Suppressor macrophage treated with lipopolysaccharide for 4 hours (primary cell): ENCODE results near the gene WDR5B.
"Not testable (repeated sequence)": the region's sequence is repeated elsewhere in the genome, so short reads cannot be mapped to it uniquely, and the experiment has no call there.

Experiments used
- DNase-seq: peaks from one replicate; pipeline ENCODE4 v3.0.0-alpha.2; 2020

Gene WDR5B

DNA sequence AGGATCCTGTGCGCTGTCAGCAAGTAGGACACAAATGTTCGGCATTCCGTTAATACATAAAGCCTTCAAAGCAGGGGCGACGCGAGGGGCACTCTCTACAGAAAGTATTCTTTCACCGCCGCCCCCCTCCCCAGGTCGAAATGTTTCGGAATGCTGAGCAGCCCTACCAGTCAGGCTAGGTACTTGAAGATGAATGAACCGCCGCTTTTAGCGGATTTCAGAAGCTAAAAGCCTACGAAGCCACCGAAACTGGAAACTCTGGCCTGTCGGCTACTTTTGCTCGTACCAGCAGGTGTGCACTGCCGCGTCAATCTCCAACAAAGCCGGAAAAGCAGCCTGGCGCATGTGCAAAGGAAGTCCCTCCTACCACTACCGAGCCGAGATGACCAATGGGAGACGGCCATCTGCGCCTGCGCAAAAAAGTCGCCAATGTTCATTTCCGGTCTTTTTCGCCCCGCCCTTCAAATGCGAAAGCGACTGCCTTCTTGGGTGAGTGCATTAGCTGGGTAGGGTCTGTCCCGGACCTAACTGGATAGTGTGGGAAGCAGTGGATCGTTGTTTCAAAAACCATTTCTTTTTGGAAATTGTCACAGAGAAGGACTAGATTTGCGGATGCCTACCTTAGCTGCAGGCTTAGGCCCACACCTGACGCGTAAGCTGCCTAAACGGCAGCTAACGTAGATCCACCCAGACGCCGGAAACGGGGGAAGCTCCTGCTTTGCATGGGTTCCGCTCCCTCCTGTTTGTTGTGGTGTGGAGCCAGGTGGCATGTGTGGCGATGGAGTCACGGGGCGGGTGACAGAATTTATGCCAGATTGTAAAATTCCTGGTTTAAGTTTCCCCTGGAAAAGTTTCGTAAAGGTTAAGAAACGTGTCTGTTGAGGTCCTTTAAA, at the start of gene WDR5B:
Gene WDR5B (minus strand): TSS at position 301 of the 893 bp plus-strand sequence. CDS start 534 bp downstream, outside the sequence.
- DNase-seq = peak; percentile 99

DNA sequence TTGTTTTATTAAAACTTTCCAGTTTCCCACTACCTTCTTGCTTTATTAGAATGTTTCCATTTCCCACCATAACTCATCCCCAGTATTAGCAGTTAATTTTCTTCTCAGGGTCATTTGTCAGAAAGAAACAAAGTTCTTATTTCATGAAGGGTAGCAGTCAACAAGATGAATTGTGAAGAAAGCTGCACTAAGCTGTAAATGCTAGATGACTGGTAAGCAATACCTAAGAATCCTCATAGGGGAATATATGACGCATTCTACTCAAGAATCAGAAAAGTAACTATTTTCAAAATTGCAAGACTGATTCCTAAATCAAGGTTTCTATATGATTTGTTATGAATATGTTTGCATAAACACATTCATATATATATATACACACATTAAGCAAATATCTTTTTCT, 48.8 kb upstream of the WDR5B start:
- DNase-seq = no peak

DNA sequence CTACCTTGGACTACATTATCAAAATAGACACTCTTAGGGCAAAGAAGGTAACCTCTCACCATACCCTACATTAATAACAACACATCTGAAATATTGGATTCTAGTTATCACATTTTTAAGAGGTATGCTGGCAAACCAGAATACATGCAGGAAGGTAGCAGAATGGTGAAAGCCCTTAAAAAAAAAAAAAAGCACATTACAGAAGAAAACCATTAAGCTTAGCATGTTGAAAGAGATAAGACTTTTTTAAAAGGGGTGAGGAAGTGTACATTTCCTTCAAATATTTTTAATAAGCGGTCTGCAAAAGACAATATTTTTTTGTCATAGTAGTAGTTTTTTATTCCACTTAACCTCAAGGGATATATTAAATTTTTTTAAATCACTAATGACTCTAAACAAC, 46.5 kb upstream of the WDR5B start:
- no peak for DNase-seq

- DNase-seq = no peak
Observed at GRCh38 chr3:122461806-122462205, 45.9 kb upstream of the WDR5B start.

DNA sequence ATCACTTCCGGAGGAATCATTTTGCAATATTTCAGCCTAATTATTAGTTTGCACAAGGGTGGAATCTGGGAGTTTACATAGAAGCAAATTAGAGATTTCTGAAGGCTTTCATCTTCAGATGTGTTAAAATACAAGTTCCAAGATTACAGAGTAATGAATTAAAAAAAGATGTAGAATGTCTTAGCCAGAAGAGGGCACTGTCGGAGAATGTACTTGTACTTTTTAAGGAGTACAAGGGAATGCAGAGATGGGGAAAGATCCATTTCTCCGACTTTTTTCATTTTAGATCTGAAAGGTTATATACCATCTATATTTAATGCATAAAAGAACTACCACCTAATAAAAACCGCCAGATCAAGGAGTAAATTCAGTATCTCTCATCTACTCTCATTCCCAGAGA, 43.1 kb upstream of the WDR5B start:
- DNase-seq = peak; percentile 43

DNA sequence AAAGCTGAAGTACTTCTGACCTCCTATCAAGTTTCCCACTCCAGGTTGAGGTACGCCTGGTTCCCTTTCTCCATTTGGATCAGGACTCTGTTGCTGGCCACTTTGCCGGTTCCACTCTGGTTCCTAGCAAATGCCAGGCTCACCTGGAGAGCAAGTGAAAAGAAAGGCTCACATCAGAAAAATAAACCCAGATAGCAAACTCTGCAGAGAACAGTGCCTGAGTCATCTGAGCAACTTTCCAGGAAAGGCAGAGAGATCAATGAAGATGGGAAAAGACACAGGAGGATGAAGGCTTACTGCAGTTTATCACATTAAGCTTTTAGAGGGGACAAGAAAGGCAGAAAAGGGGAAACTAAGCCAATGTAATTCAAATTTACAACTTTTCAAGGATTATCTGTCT, 41.8 kb upstream of the WDR5B start:
- no peak for DNase-seq

- DNase-seq = no peak
Observed at GRCh38 chr3:122456074-122456473, 40.2 kb upstream of the WDR5B start.

DNA sequence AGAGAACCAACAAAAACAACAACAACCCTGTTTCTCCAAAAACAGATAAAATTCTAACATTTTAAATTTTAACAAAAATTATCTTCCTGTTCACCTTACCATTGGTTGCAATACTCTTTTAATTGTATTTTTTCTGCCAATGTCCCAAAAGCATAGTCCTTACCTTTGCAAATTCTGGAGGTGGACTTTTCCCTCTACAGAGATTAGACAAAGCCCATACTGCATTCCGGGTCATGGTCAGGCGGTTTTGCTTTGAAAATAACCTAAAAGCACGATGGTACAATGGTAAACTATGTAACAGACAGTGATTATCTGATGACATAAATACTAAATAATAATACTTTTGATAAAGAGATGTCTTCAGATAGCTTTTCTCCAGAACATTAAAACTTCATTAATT, 35.5 kb upstream of the WDR5B start:
- DNase-seq = no peak

DNA sequence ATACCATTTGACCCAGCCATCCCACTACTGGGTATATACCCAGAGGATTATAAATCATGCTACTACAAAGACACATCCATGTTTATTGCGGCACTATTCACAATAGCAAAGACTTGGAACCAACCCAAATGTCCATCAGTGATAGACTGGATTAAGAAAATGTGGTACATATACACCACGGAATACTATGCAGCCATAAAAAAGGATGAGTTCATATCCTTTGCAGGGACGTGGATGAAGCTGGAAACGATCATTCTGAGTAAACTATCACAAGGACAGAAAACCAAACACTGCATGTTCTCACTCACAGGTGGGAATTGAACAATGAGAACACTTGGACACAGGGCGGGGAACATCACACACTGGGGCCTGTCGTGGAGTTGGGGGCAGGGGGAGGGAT, 32.4 kb upstream of the WDR5B start:
- DNase-seq = not testable (repeated sequence)

- DNase-seq = not testable (repeated sequence)
Observed at GRCh38 chr3:122444491-122444887, 28.6 kb upstream of the WDR5B start.

GRCh38 chr3:122443762-122444490, 28.1 kb upstream of the WDR5B start:
- DNase-seq = not testable (repeated sequence)

- no peak for DNase-seq
Observed at GRCh38 chr3:122443090-122443489, 27.2 kb upstream of the WDR5B start.

DNA sequence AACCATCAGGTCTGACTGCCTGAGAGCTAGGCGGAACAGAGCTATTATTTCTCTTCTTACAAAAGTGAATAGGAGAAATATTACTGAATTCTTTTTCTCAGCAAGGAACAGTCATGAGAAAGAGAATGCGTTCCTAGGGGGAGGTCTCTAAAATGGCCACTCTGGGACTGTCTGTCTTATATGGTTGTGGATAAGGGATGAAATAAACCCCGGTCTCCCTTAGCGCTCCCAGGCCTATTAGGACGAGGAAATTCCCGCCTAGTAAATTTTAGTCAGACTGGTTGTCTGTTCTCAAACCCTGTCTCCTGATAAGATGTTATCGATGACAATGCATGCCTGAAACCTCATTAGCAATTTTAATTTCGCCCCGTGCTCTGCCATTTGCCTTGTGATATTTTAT, 20.1 kb upstream of the WDR5B start:
- no peak for DNase-seq

DNA sequence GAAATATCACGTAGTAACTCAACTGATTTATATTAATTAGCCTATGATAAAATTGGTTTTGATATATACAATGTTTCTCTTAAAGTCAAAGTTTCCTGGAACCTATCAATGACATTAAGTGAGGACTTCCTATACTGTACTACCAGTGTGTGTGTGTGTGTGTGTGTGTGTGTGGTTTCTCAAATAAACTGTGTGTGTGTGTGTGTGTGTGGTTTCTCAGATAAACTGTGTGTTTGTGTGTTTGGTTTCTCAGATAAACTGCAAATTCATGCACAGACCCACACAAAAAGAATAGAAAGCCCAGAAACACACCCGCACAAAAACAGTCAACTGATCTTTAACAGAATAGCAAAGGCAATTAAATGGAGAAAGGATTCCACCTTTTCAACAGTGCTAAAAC, 14.5 kb upstream of the WDR5B start:
- DNase-seq = no peak

DNA sequence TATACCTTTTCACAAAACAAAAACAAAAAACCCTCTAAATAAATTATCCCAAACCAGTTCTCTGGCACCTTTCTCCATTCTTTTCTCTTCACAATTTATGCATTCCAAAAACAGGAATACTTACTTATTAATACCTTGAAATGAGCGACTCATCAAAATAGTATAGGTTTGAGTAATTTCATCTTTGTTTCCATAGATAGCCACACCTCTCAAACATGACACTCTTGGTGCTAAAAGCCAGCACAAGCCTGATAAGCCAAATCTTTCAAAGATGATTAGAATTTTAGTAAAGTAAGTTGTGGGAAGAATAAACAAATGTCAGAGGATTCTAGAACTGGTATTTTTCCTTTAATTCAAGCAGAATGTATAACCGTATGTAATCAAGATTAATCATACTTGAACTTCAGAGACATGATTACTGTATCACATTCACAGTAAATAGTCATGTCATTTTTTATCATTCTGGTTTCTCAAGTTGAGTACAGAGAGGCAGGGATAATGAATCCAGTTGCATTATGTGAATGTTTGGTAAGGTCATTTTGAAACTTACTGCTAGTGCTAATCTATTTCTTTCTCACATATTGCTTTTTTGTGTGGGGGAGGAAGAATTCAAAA, 12.1 kb upstream of the WDR5B start:
- no peak for DNase-seq

DNA sequence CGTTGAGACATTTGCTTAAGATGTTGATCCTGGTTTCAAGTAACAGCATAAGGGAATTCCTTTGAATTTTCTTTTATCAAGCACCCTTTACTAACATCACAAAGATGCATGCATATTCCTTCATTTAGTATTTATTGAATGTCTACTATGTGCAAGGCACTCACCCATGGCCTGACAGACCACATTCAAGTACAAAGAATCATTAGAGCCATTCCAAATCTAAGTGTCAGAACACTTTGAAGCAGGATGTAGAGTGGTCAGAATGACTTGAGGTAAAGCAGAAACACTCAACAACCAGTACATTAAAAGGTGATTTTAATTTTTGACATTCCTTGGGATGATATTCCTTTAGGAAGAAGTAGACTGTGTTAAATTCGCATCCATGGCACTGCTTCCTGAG, 6.0 kb upstream of the WDR5B start:
- DNase-seq = no peak

DNA sequence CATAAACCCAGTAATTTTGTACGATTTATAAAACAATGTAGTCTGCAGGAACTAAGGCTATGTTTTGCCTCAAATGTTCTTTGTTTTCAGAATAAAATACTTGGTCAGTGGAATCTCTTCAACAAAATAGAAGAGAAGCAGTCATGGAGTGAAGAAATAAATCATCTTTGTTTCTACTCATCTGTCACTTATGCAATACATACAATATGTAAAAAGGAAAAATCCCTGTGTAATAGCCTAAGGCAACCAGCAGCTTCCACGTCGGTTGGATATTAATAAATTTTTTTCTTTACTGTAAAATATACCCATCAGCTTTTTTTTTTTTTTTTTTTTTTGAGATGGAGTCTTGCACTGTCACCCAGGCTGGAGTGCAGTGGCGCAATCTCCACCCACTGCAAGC, 5.2 kb upstream of the WDR5B start:
- DNase-seq = peak; percentile 11

- no peak for DNase-seq
Observed at GRCh38 chr3:122416966-122417365, 1.1 kb upstream of the WDR5B start.

DNA sequence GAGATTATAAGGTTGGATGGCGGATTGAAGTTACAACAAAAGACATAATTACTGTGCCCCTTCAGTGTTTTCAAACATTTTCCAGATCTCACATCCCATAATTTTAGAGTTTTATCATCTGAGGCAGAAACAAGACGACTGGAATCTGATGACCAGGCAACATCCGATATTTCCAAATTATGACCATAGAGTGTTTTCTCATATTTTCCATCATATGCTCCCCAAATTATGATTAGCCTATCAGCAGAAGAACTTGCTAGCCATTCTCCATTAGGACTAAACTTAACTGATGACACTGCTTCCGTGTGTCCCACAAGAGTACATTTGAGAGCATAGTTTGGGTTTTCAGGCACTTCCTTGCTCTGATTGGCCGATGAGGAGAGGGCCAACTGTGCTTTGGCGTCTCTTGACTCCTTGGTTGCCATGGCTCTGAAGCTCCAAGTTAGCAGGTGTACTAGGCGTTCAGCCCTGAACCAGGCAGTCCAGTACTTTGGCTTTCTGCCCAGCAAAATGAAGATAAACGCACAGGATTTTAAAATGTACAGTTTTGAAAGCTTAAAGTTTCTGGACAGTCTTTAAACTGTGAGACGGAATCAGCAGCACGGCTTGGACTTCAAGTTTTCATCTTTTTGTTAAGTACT, 638 bp downstream of the WDR5B start:
- DNase-seq = peak; percentile 49

- no peak for DNase-seq
Observed at GRCh38 chr3:122414391-122414790, 1.5 kb downstream of the WDR5B start.

- no peak for DNase-seq
Observed at GRCh38 chr3:122410639-122411038, 5.2 kb downstream of the WDR5B start.

- no peak for DNase-seq
Observed at GRCh38 chr3:122410111-122410510, 5.8 kb downstream of the WDR5B start.

DNA sequence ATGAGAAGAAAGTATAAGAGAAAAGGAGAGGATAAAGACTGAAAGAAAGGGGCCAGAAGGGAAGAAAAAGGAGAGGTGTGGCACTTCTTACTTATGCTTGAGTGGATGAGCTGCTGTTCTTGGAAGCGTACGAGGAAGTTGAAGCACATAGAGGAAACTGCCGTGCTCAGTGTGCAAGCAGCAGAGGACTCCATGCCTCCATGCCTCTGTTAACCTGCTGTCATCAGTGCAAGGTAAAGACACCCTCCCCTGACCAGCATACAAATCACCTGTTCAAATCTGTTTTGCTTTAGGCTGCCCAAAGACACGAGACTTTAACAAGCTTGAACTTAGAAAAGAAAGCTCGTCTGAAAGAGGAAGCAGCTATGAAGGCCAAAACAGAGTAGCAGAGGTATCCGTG, 6.4 kb downstream of the WDR5B start:
- DNase-seq = peak; percentile 37
